GM18498 (cell line): ENCODE measurements around the gene SELENOO.

ENCODE experiments used
- ATAC-seq: cut with Tn5 transposase; IDR thresholded peaks from one replicate; pipeline ENCODE4 v1.9.1; 2021; ENCODE audit warnings: mild to moderate bottlenecking, moderate library complexity; ENCODE audit not compliant: unreplicated experiment

Gene SELENOO

GRCh38 chr22:50228366-50228765 is 27.6 kb downstream of the SELENOO start:
- no peak for ATAC-seq

- ATAC-seq: no peak
Observed at GRCh38 chr22:50229370-50229769, 28.6 kb downstream of the SELENOO start.

GRCh38 chr22:50232481-50233151 is 31.8 kb downstream of the SELENOO start:
- ATAC-seq: no peak

GRCh38 chr22:50233223-50233622 is 32.4 kb downstream of the SELENOO start:
- ATAC-seq: no peak

GRCh38 chr22:50236731-50237409 is 36.1 kb downstream of the SELENOO start:
- ATAC-seq: no peak

- no peak for ATAC-seq
Observed at GRCh38 chr22:50238755-50239154, 37.9 kb downstream of the SELENOO start.

GRCh38 chr22:50242406-50242949 is 41.7 kb downstream of the SELENOO start:
- no peak for ATAC-seq

- ATAC-seq: no peak
Observed at GRCh38 chr22:50243685-50244419, 43.0 kb downstream of the SELENOO start.

GRCh38 chr22:50244420-50245213 is 43.8 kb downstream of the SELENOO start, which contains the start of gene TUBGCP6:
Gene TUBGCP6 (minus strand): TSS chr22:50245023. CDS start chr22:50244459, 564 bp downstream.
- peak; percentile 73 for ATAC-seq

GRCh38 chr22:50245214-50246072 is 44.6 kb downstream of the SELENOO start:
- no peak for ATAC-seq

GRCh38 chr22:50246242-50247175 is 45.7 kb downstream of the SELENOO start:
- ATAC-seq: no peak

- no peak for ATAC-seq
Observed at GRCh38 chr22:50247748-50248147, 46.9 kb downstream of the SELENOO start.

GRCh38 chr22:50248196-50249081 is 47.6 kb downstream of the SELENOO start:
- no peak for ATAC-seq

GRCh38 chr22:50249341-50250248 is 48.8 kb downstream of the SELENOO start:
- ATAC-seq: no peak

- no peak for ATAC-seq
Observed at GRCh38 chr22:50250249-50250554, 49.4 kb downstream of the SELENOO start.

GRCh38 chr22:50250555-50251476 is 50.0 kb downstream of the SELENOO start, which contains the start of gene HDAC10:
Gene HDAC10 (minus strand): TSS chr22:50251265. CDS start chr22:50251032, 233 bp downstream.
- peak; percentile 56 for ATAC-seq
